ENCODE results near the gene TMTC4.
"Not testable (repeated sequence)": the region's sequence is repeated elsewhere in the genome, so short reads cannot be mapped to it uniquely, and the experiment has no call there.

Gene TMTC4

GRCh38 chr13:100689191-100689590 is 14.6 kb upstream of the TMTC4 start:
- Histone ChIP-seq H3K4me1 (ENCODE audit: control insufficient read depth, insufficient read depth, low read length) (no peaks in the 10 kb centered on the region), H3K27ac (ENCODE audit: extremely low read depth, low read depth, low read length) (no peak overlapping the region), H3K4me3 (ENCODE audit: low read depth, low read length) (no peak overlapping the region), H3K9me3 (ENCODE audit: control insufficient read depth, insufficient read depth, low read depth, low read length) (no peaks in the 10 kb centered on the region), H3K36me3 (ENCODE audit: control insufficient read depth in 2 of 2, insufficient read depth in 1 of 2, low read length in 2 of 2) (no peaks in the 10 kb centered on the region)
- ChIA-PET CTCF (no interaction called here), POLR2A (no interaction called here)
- TF ChIP-seq ZNF140 (tag by site-specific recombination; IDR thresholded peaks at IDR 0.05): no peak
- no peak for TF ChIP-seq ZNF248 (tag by site-specific recombination; IDR thresholded peaks at IDR 0.05)
- no peak for TF ChIP-seq ZNF24 (tag by site-specific recombination; IDR thresholded peaks at IDR 0.05)
- no peak for TF ChIP-seq INSM2 (tag by site-specific recombination; IDR thresholded peaks at IDR 0.05)
- peak; percentile 96 for TF ChIP-seq ZNF707 (tag by site-specific recombination; IDR thresholded peaks at IDR 0.05)

GRCh38 chr13:100680131-100680530 is 5.5 kb upstream of the TMTC4 start:
- Histone ChIP-seq H3K4me1 (ENCODE audit: control insufficient read depth, insufficient read depth, low read length) (no peaks in the 10 kb centered on the region), H3K27ac (ENCODE audit: extremely low read depth, low read depth, low read length) (no peak overlapping the region), H3K36me3 (ENCODE audit: control insufficient read depth in 2 of 2, insufficient read depth in 1 of 2, low read length in 2 of 2) (no peaks in the 10 kb centered on the region), H3K9me3 (ENCODE audit: control insufficient read depth, insufficient read depth, low read depth, low read length) (no peaks in the 10 kb centered on the region), H3K4me3 (ENCODE audit: low read depth, low read length) (no peak overlapping the region)
- CTCF ChIA-PET: interaction anchor here (1.0 kb wide), 1 partner anchor 15 kb away, joined by 4 read pairs; no protein-coding TSS in a partner anchor
- TF ChIP-seq SP7 (tag by site-specific recombination; IDR thresholded peaks at IDR 0.05): no peak
- TF ChIP-seq HOXC10 (CRISPR knock-in tag; IDR thresholded peaks at IDR 0.05): no peak
- TF ChIP-seq KLF7 (tag by site-specific recombination; IDR thresholded peaks at IDR 0.05; ENCODE audit: borderline replicate concordance): no peak
- TF ChIP-seq, protein P1, sequence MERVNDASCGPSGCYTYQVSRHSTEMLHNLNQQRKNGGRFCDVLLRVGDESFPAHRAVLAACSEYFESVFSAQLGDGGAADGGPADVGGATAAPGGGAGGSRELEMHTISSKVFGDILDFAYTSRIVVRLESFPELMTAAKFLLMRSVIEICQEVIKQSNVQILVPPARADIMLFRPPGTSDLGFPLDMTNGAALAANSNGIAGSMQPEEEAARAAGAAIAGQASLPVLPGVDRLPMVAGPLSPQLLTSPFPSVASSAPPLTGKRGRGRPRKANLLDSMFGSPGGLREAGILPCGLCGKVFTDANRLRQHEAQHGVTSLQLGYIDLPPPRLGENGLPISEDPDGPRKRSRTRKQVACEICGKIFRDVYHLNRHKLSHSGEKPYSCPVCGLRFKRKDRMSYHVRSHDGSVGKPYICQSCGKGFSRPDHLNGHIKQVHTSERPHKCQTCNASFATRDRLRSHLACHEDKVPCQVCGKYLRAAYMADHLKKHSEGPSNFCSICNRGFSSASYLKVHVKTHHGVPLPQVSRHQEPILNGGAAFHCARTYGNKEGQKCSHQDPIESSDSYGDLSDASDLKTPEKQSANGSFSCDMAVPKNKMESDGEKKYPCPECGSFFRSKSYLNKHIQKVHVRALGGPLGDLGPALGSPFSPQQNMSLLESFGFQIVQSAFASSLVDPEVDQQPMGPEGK (tag by site-specific recombination; IDR thresholded peaks at IDR 0.05): no peak
- POLR2A ChIA-PET: no interaction called here

- POLR2A ChIA-PET; H3K27ac ChIP-seq (ENCODE audit: extremely low read depth, low read depth, low read length); H3K36me3 ChIP-seq (ENCODE audit: control insufficient read depth in 2 of 2, insufficient read depth in 1 of 2, low read length in 2 of 2); H3K4me3 ChIP-seq (ENCODE audit: low read depth, low read length); CTCF ChIA-PET; H3K9me3 ChIP-seq (ENCODE audit: control insufficient read depth, insufficient read depth, low read depth, low read length); H3K4me1 ChIP-seq (ENCODE audit: control insufficient read depth, insufficient read depth, low read length): not testable (repeated sequence)
- TF ChIP-seq ZNF146 (tag by site-specific recombination; IDR thresholded peaks at IDR 0.05): peak; percentile 91
These were observed 2.5 kb upstream of the TMTC4 start for GRCh38 chr13:100677128-100677527.

GRCh38 chr13:100675661-100676129 is 1.1 kb upstream of the TMTC4 start:
- TF ChIP-seq ZNF354C (tag by site-specific recombination; IDR thresholded peaks at IDR 0.05; ENCODE audit: borderline replicate concordance, low read depth) (no peak), ZBTB17 (tag by site-specific recombination; IDR thresholded peaks at IDR 0.05) (0 out of 2 replicates have a peak, but pooled peaks have one; percentile 14)
- ChIA-PET CTCF (no interaction called here), POLR2A (no interaction called here)
- H3K27ac ChIP-seq (ENCODE audit: extremely low read depth, low read depth, low read length): no peak overlapping the region
- no peaks in the 10 kb centered on the region for H3K36me3 ChIP-seq (ENCODE audit: control insufficient read depth in 2 of 2, insufficient read depth in 1 of 2, low read length in 2 of 2)
- no peak overlapping the region for H3K4me3 ChIP-seq (ENCODE audit: low read depth, low read length)
- H3K9me3 ChIP-seq (ENCODE audit: control insufficient read depth, insufficient read depth, low read depth, low read length): no peaks in the 10 kb centered on the region
- no peaks in the 10 kb centered on the region for H3K4me1 ChIP-seq (ENCODE audit: control insufficient read depth, insufficient read depth, low read length)
